ENCODE data around the gene SRRM4.
"Not testable (repeated sequence)": the region's sequence is repeated elsewhere in the genome, so short reads cannot be mapped to it uniquely, and the experiment has no call there.

SRRM4 gene

GRCh38 chr12:119008691-119009221 is 27.4 kb downstream of the SRRM4 start:
- no peak for DNase-seq

DNA sequence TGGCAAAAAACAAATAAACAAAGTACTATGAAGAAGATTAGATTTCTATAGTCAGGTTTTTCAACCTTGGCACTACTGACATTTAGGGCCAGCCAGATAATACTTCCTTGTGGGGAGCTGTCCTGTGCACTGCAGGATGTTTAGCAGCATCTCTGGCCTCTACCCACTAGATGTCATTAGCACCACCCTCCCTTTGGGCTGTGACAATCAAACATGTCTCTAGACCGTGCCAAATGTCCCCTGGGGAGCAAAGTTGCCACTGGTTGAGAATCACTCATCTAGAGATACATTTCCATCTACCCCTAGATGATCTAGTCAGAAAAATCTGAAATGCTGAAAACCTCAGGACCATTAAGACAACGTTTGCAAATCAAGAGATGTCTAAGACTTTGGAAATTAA is 29.9 kb downstream of the SRRM4 start:
- no peak for DNase-seq

GRCh38 chr12:119012179-119012578 is 30.8 kb downstream of the SRRM4 start:
- no peak for DNase-seq

- DNase-seq: no peak
Measured at GRCh38 chr12:119013023-119013422, 31.7 kb downstream of the SRRM4 start.

DNA sequence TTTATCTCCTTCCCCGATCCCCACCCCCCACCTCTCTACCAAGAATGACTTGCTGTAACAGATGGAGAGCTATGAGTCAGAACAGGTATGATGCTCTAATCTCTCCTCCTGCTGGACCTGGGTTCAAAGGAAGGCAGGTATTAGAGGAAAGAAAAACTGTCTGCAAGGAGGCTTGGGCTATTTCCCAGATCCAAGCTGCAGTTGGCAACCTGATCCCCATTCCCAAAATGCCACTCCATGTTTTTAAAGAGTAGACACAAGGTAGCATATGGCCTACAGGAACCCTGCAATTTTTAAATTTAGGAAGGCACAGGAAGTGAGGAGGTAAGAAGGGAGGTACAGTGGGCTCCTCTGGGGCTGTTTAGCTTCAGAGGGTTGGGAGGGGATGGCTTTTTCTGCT is 33.0 kb downstream of the SRRM4 start:
- no peak for DNase-seq

DNA sequence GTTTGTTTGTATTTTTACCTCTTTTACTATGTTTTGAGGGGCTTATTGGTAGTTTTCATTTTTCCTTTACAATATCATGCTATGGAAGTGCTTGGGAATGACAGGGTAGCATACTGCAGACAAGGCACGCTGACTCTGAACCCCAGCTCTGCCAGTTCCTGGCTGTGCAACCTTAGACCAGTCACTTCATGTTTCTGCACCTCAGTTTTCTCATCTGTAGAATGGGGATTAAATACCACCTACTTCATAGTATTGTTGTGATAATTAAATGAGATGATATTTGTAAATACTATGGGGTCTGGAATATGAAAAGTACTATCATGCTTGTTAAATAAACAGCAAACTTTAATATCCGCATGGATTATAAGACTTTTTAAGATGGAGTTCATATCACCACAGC is 35.4 kb downstream of the SRRM4 start:
- no peak for DNase-seq

DNA sequence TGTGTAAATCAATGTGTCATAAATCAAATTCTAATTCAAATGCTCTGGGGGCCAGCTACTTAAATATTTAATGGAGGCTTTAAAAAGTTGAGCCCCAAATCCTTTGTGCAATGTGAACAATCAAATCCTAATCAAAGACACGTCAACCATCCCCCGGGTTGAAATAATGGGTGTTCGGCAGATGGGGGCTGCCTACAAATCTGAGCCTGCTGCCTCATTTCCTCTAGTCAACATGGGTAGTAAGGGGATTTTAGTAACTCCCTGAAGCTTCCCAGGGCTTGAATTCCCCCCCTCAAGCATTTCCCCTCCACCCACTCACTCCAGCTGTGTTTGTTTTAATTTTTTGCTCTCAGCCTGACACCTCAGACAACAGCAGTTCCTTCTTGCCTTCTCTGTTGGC is 37.8 kb downstream of the SRRM4 start:
- DNase-seq: no peak

GRCh38 chr12:119020406-119021360 is 39.3 kb downstream of the SRRM4 start:
- peak; percentile 29 for DNase-seq

- DNase-seq: no peak
Measured at GRCh38 chr12:119024356-119024755, 43.0 kb downstream of the SRRM4 start.

GRCh38 chr12:119025786-119026185 is 44.4 kb downstream of the SRRM4 start:
- no peak for DNase-seq

GRCh38 chr12:119033332-119033731 is 52.0 kb downstream of the SRRM4 start:
- not testable (repeated sequence) for DNase-seq

DNA sequence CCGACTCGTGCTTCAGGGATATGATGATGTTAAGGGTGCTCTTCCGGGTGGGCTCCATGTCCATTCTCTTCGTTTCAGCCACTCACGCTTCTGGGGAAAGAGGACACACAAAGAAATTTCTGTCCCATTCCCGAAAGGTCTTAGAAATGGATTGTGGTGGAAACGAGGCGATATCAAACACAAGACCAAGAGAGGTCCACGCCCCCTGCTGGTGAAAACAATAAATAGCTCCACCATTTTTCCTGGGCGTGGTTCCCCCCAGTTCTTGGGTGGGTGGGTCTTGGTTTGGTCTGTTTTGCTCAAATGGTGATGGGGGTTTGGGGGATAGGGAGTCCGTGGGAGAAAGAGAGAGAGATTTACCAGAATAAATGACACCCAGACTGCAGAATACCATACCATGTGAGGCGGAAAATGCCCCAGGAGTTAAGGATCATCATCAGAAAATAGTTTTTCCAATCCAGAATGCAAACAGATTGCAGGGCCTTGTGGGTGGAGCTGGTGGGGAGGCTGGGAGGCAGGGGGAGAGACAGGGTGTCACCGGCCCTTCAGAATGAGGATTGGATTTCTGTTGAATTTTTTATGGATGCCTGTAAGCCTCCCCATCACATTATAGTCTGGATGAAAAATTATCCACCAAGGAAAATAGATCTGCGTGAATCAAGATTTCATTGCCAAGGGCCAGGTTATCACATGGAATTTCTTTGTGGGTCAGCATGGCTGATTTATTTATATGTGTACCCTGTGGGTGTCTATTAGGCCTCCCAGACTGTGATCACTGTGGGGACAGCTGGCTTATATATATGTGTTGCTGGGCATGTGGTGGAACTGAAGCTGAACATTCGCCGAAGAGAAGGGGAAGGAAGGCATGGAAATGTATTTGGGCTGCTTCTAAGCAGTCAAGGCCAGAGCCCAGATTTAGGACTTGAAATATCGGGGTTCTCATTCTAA is 55.8 kb downstream of the SRRM4 start:
- DNase-seq: peak; percentile 35

- DNase-seq: no peak
Measured at GRCh38 chr12:119044094-119044493, 62.8 kb downstream of the SRRM4 start.

DNA sequence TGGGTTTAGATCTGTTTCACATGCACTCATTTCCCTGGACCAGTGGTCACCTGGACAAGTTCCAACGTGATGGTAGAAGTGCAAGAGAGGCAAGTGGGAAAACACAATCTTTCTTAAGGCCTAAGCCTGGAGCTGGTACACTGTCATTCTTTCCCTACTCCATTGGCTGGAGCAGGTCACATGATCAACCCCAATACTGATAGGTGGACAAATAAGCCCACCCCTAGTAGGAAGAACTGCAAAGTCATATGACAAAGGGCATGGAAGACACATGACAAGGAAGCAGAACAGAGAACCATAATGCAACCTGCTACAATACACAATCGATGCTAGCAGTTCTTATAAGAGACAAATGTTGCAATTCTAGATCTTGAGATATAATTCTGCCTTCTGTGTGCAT is 66.3 kb downstream of the SRRM4 start:
- DNase-seq: no peak

DNA sequence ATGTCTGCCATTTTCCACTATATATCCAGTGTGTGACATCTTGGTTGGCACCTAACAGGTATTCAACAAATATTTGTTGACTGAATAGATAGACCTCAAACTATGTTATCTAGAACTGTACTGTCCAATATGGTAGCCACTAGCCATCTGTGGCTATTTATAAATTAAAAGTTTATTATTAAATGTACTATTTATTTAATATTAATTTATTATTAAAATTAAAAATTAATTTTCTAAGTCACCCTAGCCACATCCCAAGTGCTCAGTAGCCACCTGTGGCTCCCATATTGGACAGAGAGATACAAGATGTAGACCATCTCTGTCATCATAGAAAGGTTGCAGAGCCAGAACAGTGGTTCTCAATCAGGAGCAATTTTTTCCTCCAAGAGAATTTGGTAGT is 69.3 kb downstream of the SRRM4 start:
- DNase-seq: no peak

- DNase-seq: no peak
Measured at GRCh38 chr12:119051474-119051873, 70.1 kb downstream of the SRRM4 start.

- DNase-seq: no peak
Measured at GRCh38 chr12:119052001-119052400, 70.7 kb downstream of the SRRM4 start.

DNA sequence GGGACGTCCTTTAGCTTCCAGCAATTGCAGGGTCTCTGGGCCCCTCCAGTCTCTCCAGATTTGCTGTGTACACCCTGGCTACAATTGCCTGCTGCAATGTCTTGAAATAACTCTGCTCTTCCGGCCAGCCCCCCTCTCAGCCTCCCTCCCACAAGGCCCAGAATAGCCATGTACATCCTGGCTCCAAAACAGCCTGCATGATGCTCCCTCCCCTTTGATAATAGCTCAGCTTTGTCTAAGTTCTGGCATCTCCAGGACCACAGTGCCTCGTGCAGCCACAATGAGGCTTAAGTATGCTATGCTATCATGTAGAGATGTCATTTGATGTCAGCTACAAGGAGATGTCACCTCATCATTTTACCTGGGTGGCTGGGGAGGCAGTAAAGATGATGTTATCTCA is 74.6 kb downstream of the SRRM4 start:
- DNase-seq: no peak

- peak; percentile 23 for DNase-seq
Measured at GRCh38 chr12:119060847-119061796, 79.8 kb downstream of the SRRM4 start.

DNA sequence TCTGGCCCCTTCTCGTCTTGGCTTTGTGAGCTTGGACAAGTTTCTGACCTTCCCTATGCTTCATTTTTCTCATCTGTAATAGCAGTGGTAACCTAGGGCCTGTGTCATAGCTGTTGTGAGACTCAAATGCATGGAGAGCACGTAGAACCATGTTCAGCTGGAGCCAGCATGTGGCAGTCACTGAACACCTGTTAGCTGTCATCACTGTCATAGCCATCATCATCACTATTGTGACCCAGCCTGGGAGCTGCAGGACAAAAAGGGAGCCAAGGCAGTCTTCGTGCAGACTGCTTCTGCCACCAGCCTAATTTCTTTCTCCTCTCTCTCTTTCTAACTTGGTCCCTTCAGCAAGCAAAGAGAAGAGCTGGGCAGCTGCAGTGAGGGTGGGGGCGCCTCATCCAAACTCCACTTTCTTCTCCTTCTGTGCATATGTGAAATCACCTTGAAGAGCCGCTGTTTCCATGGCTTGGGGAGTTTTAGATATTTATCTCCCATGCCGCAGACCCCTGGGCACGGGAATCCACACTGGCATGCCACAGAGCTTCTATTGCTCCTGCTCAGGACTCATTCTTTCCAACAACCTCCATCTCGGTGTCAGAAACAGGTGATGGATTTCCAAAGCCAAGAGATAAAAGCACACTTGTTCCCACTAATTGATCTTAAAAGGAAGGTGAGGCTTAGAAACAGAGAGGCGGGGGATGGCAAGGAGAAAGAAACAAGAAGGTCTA is 87.0 kb downstream of the SRRM4 start:
- DNase-seq: no peak

DNA sequence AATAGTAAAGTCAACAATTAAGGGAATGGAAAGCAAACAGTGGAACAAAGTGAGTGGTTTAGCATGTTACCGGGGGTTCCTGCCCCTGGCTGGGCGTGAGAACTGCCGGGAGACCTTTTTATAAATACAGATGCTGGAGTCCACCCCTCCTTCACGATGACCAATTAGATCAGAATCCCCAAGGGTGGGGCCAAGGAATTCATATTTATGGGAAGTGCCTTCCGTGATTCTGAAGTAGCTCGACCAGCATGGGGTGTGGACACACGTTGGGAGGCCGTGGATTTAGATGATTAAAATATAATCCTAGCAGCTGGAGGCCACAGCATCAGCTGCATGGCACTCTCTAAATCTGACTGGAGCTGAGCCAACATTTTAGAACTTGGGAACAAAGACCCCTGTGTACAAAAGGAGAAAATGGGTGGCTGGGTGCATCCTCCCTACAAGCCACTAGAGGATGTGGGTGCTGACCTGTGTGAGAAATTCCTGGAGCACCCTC is 87.9 kb downstream of the SRRM4 start:
- DNase-seq: no peak
